Activated naive CD8-positive, alpha-beta T cell treated with anti-CD3 and anti-CD28 coated beads, Interleukin-2, amount 10 ng/mL, durations not matched to agents 7 days and 5 days (primary cell): Measurements from ENCODE around the gene SMAD7. TPM values are rescaled to one million over a fixed set of nuclear protein-coding genes. Genes with fewer than 3 reads are reported as not detected.

Experiments used
- ATAC-seq: fragments of 150-1000 bp; cut with Tn5 transposase; one replicate; pipeline ENCODE4 v1.10.0; 2021; ENCODE audit warnings: low read depth, moderate library complexity
- POLR2A ChIA-PET: fragments of 350-600 bp; sonication (Branson Sonifier 250); formaldehyde crosslinking; loops from one replicate; lab custom pipeline; 2021; ENCODE audit warnings: antibody characterized with exemption; lab: Charles Lee
- DNase-seq: peaks from one replicate; pipeline ENCODE4 v3.0.0; 2021
- H3K27ac Mint-ChIP-seq: one replicate; pipeline ENCODE4 v1.8.0; 2022; ENCODE audit warnings: mild to moderate bottlenecking, mixed read lengths
- H3K27me3 Mint-ChIP-seq: one replicate; pipeline ENCODE4 v1.8.0; 2022; ENCODE audit warnings: mild to moderate bottlenecking, moderate library complexity, mixed read lengths
- H3K36me3 Mint-ChIP-seq: one replicate; pipeline ENCODE4 v1.8.0; 2021; ENCODE audit warnings: mild to moderate bottlenecking, mixed read lengths
- H3K4me1 Mint-ChIP-seq: one replicate; pipeline ENCODE4 v1.8.0; 2021; ENCODE audit warnings: mixed read lengths
- H3K4me3 Mint-ChIP-seq: one replicate; pipeline ENCODE4 v1.8.0; 2022; ENCODE audit warnings: mild to moderate bottlenecking, moderate library complexity, mixed read lengths
- H3K9me3 Mint-ChIP-seq: one replicate; pipeline ENCODE4 v1.8.0; 2021; ENCODE audit warnings: mixed read lengths
- total RNA-seq, 2 experiments: library from RNA; stranded (reverse); gene quantifications; one replicate each; pipeline ENCODE4 v1.2.3, GENCODE V29; 2021

SMAD7 gene
- total RNA-seq, 2 experiments from 2014 or later: 26.8 to 30.1 TPM

- POLR2A ChIA-PET: interaction anchor here (0.5 to 3.7 kb wide), 10 partner anchors 9 to 81 kb away, joined by 3 to 21 read pairs (median 3); no protein-coding TSS in a partner anchor
- peak overlapping the region; percentile 90 for H3K27ac Mint-ChIP-seq
- ATAC-seq: peak; percentile 35
- no peaks in the 10 kb centered on the region for H3K9me3 Mint-ChIP-seq
- peak overlapping the region; percentile 85 for H3K4me3 Mint-ChIP-seq
- H3K36me3 Mint-ChIP-seq: peaks cover 37% of the 10 kb centered on the region
- no peak for DNase-seq
- no peaks in the 10 kb centered on the region for H3K27me3 Mint-ChIP-seq
- peaks cover 67% of the 10 kb centered on the region for H3K4me1 Mint-ChIP-seq
These were observed 26.8 kb downstream of the SMAD7 start for GRCh38 chr18:48923746-48924629.

GRCh38 chr18:48922801-48923730, 27.7 kb downstream of the SMAD7 start:
- DNase-seq (peak; percentile 26), ATAC-seq (no peak)
- Mint-ChIP-seq H3K27ac (peak overlapping the region; percentile 90), H3K36me3 (peaks cover 32% of the 10 kb centered on the region), H3K27me3 (no peaks in the 10 kb centered on the region), H3K4me3 (peak overlapping the region; percentile 85), H3K4me1 (peaks cover 59% of the 10 kb centered on the region), H3K9me3 (no peaks in the 10 kb centered on the region)
- POLR2A ChIA-PET: interaction anchor here (3.7 kb wide), 1 partner anchor 17 kb away, joined by 21 read pairs; no protein-coding TSS in a partner anchor

- no peak for DNase-seq
- H3K27me3 Mint-ChIP-seq: no peaks in the 10 kb centered on the region
- no peak for ATAC-seq
- H3K27ac Mint-ChIP-seq: peak overlapping the region; percentile 90
- H3K9me3 Mint-ChIP-seq: no peaks in the 10 kb centered on the region
- H3K36me3 Mint-ChIP-seq: peaks cover 32% of the 10 kb centered on the region
- H3K4me3 Mint-ChIP-seq: no peak overlapping the region
- POLR2A ChIA-PET: no interaction called here
- peaks cover 53% of the 10 kb centered on the region for H3K4me1 Mint-ChIP-seq
These were observed 28.5 kb downstream of the SMAD7 start for GRCh38 chr18:48922226-48922800.

- Mint-ChIP-seq H3K9me3 (no peaks in the 10 kb centered on the region), H3K4me3 (no peak overlapping the region), H3K27me3 (no peaks in the 10 kb centered on the region), H3K27ac (no peak overlapping the region), H3K4me1 (peaks cover 47% of the 10 kb centered on the region), H3K36me3 (peaks cover 33% of the 10 kb centered on the region)
- peak; percentile 20 for DNase-seq
- ATAC-seq: no peak
- POLR2A ChIA-PET: interaction anchor here (1.1 kb wide), 1 partner anchor 30 kb away, joined by 3 read pairs; no protein-coding TSS in a partner anchor
These were observed 29.2 kb downstream of the SMAD7 start for GRCh38 chr18:48921305-48922225.

GRCh38 chr18:48920408-48921038, 30.2 kb downstream of the SMAD7 start:
- POLR2A ChIA-PET: interaction anchor here (1.1 kb wide), 1 partner anchor 31 kb away, joined by 3 read pairs; no protein-coding TSS in a partner anchor
- H3K36me3 Mint-ChIP-seq: peaks cover 33% of the 10 kb centered on the region
- peak; percentile 16 for DNase-seq

GRCh38 chr18:48919547-48919946, 31.2 kb downstream of the SMAD7 start:
- Mint-ChIP-seq H3K27me3 (no peaks in the 10 kb centered on the region), H3K9me3 (no peaks in the 10 kb centered on the region), H3K36me3 (peaks cover 30% of the 10 kb centered on the region), H3K4me3 (no peak overlapping the region), H3K27ac (no peak overlapping the region), H3K4me1 (peaks cover 41% of the 10 kb centered on the region)
- POLR2A ChIA-PET: no interaction called here
- no peak for ATAC-seq
- DNase-seq: no peak

More at GRCh38 chr18:48920408-48921038, 30.2 kb downstream of the SMAD7 start:
- no peak for ATAC-seq
- Mint-ChIP-seq H3K4me3 (no peak overlapping the region), H3K27me3 (no peaks in the 10 kb centered on the region), H3K4me1 (peaks cover 47% of the 10 kb centered on the region), H3K27ac (peak overlapping the region; percentile 30), H3K9me3 (no peaks in the 10 kb centered on the region)

- peaks cover 29% of the 10 kb centered on the region for H3K36me3 Mint-ChIP-seq
- H3K9me3 Mint-ChIP-seq: no peaks in the 10 kb centered on the region
- H3K27ac Mint-ChIP-seq: no peak overlapping the region
- peak; percentile 10 for DNase-seq
- POLR2A ChIA-PET: no interaction called here
- no peak for ATAC-seq
- no peak overlapping the region for H3K4me3 Mint-ChIP-seq
- peaks cover 38% of the 10 kb centered on the region for H3K4me1 Mint-ChIP-seq
- no peaks in the 10 kb centered on the region for H3K27me3 Mint-ChIP-seq
These were observed 31.9 kb downstream of the SMAD7 start for GRCh38 chr18:48918660-48919456.

- DNase-seq: peak; percentile 21
- Mint-ChIP-seq H3K4me1 (peaks cover 32% of the 10 kb centered on the region), H3K27ac (no peak overlapping the region), H3K27me3 (no peaks in the 10 kb centered on the region), H3K9me3 (no peaks in the 10 kb centered on the region), H3K4me3 (no peak overlapping the region), H3K36me3 (peaks cover 21% of the 10 kb centered on the region)
- no peak for ATAC-seq
- POLR2A ChIA-PET: no interaction called here
These were observed 32.9 kb downstream of the SMAD7 start for GRCh38 chr18:48917579-48918517.

- Mint-ChIP-seq H3K27ac (peak overlapping the region; percentile 25), H3K9me3 (no peaks in the 10 kb centered on the region), H3K4me3 (no peak overlapping the region), H3K27me3 (no peaks in the 10 kb centered on the region), H3K36me3 (peaks cover 13% of the 10 kb centered on the region), H3K4me1 (peaks cover 26% of the 10 kb centered on the region)
- ATAC-seq: no peak
- POLR2A ChIA-PET: interaction anchor here (1.0 to 1.6 kb wide), 2 partner anchors 9 to 29 kb away, joined by 3 to 5 read pairs; no protein-coding TSS in a partner anchor
- peak; percentile 30 for DNase-seq
These were observed 34.9 kb downstream of the SMAD7 start for GRCh38 chr18:48915626-48916425.
